HG03103 (cell line): ENCODE data around the gene PCBD1.

ENCODE experiments used
- ATAC-seq: cut with Tn5 transposase; IDR thresholded peaks from one replicate; pipeline ENCODE4 v1.9.1; 2021; ENCODE audit warnings: low read depth; ENCODE audit not compliant: unreplicated experiment

PCBD1 gene

GRCh38 chr10:70905071-70906021, 17.0 kb upstream of the PCBD1 start:
- ATAC-seq = no peak

- ATAC-seq = no peak
These were observed 15.0 kb upstream of the PCBD1 start for GRCh38 chr10:70903262-70903921.

GRCh38 chr10:70902661-70903261, 14.4 kb upstream of the PCBD1 start:
- ATAC-seq = no peak

- no peak for ATAC-seq
These were observed 13.0 kb upstream of the PCBD1 start for GRCh38 chr10:70901276-70901878.

GRCh38 chr10:70899096-70899495, 10.7 kb upstream of the PCBD1 start:
- no peak for ATAC-seq

GRCh38 chr10:70898687-70899086, 10.3 kb upstream of the PCBD1 start:
- no peak for ATAC-seq

- no peak for ATAC-seq
These were observed 8.2 kb upstream of the PCBD1 start for GRCh38 chr10:70896551-70896950.

GRCh38 chr10:70894416-70894815, 6.1 kb upstream of the PCBD1 start:
- no peak for ATAC-seq

- no peak for ATAC-seq
These were observed 5.1 kb upstream of the PCBD1 start for GRCh38 chr10:70893227-70894006.

- ATAC-seq = no peak
These were observed 4.3 kb upstream of the PCBD1 start for GRCh38 chr10:70892631-70893030.

- no peak for ATAC-seq
These were observed 3.3 kb upstream of the PCBD1 start for GRCh38 chr10:70891627-70892026.

- no peak for ATAC-seq
These were observed 2.6 kb upstream of the PCBD1 start for GRCh38 chr10:70890917-70891431.

- ATAC-seq = no peak
These were observed 926 bp upstream of the PCBD1 start for GRCh38 chr10:70889291-70889690.

- ATAC-seq = no peak
These were observed 1.3 kb downstream of the PCBD1 start for GRCh38 chr10:70886921-70887665.

GRCh38 chr10:70885931-70886903, 2.1 kb downstream of the PCBD1 start:
- ATAC-seq = no peak

GRCh38 chr10:70885481-70885880, 2.9 kb downstream of the PCBD1 start:
- ATAC-seq = no peak

- ATAC-seq = no peak
These were observed 3.6 kb downstream of the PCBD1 start for GRCh38 chr10:70884741-70885140.

GRCh38 chr10:70880077-70880534, 8.3 kb downstream of the PCBD1 start:
- ATAC-seq = no peak
